ENCODE data around the gene ASPM. TPM values are rescaled to one million over a fixed set of nuclear protein-coding genes. Genes with fewer than 3 reads are reported as not detected.

ASPM gene
- total RNA-seq, 1 donor from 2014 or later, result 3.9 TPM

DNA sequence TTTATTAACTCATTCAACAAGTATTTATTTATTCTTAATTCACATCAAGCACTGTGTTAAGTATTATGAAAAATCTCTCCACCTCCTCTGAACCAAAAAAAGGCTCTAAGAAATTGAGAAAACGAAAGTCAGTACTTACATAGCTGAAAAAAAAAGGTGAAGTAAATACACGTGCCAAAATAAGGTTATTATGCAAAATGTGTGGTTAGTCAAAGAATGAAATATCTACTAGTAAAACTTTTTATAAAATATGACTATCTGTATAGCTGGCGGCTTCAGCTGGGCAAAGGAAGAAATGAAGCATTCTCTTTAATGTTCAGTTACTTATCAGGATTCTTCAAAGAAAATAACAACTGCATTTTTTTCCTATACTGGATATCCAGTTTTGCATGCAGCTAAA is 35.5 kb upstream of the ASPM start:
- Histone ChIP-seq H3K36me3 (ENCODE audit: insufficient read depth, low read length) (peaks cover 8% of the 10 kb centered on the region), H3K27me3 (ENCODE audit: insufficient read depth, low read length) (no peaks in the 10 kb centered on the region), H3K9ac (ENCODE audit: low read length) (no peak overlapping the region), H3K4me3 (ENCODE audit: insufficient read depth, low read depth, low read length) (no peak overlapping the region), H3K9me3 (ENCODE audit: insufficient read depth, low read depth, low read length) (no peaks in the 10 kb centered on the region), H4K20me1 (ENCODE audit: insufficient read depth, low read length) (no peaks in the 10 kb centered on the region), H3K27ac (ENCODE audit: low read depth, low read length) (no peak overlapping the region), H3K4me1 (ENCODE audit: insufficient read depth, low read length) (no peaks in the 10 kb centered on the region), H3K4me2 (ENCODE audit: low read length) (no peak overlapping the region), H2AFZ (ENCODE audit: low read depth, low read length) (no peak overlapping the region), H3K79me2 (ENCODE audit: insufficient read depth, low read length) (peaks cover 5% of the 10 kb centered on the region)
- H3K4me3 Mint-ChIP-seq (ENCODE audit: unreplicated experiment), result no peak overlapping the region
- DNase-seq (ENCODE audit: low read depth) (no peak), FAIRE-seq (no peak)
- H3K27me3 Mint-ChIP-seq (ENCODE audit: low read depth, unreplicated experiment), result no peaks in the 10 kb centered on the region
- H3K36me3 Mint-ChIP-seq (ENCODE audit: low read depth, unreplicated experiment), result peaks cover 8% of the 10 kb centered on the region
- no peaks in the 10 kb centered on the region for H3K9me3 Mint-ChIP-seq (ENCODE audit: unreplicated experiment)
- TF ChIP-seq, protein P1, sequence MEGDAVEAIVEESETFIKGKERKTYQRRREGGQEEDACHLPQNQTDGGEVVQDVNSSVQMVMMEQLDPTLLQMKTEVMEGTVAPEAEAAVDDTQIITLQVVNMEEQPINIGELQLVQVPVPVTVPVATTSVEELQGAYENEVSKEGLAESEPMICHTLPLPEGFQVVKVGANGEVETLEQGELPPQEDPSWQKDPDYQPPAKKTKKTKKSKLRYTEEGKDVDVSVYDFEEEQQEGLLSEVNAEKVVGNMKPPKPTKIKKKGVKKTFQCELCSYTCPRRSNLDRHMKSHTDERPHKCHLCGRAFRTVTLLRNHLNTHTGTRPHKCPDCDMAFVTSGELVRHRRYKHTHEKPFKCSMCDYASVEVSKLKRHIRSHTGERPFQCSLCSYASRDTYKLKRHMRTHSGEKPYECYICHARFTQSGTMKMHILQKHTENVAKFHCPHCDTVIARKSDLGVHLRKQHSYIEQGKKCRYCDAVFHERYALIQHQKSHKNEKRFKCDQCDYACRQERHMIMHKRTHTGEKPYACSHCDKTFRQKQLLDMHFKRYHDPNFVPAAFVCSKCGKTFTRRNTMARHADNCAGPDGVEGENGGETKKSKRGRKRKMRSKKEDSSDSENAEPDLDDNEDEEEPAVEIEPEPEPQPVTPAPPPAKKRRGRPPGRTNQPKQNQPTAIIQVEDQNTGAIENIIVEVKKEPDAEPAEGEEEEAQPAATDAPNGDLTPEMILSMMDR (IDR thresholded peaks at IDR 0.05; ENCODE audit: insufficient read depth, low read depth, low read length), result no peak
- no peak for TF ChIP-seq EZH2 (IDR thresholded peaks at IDR 0.05; ENCODE audit: insufficient read depth, low read length)
- peaks cover 2% of the 10 kb centered on the region for H3K4me1 Mint-ChIP-seq (ENCODE audit: low read depth, unreplicated experiment)
- no peak overlapping the region for H3K27ac Mint-ChIP-seq (ENCODE audit: unreplicated experiment)

DNA sequence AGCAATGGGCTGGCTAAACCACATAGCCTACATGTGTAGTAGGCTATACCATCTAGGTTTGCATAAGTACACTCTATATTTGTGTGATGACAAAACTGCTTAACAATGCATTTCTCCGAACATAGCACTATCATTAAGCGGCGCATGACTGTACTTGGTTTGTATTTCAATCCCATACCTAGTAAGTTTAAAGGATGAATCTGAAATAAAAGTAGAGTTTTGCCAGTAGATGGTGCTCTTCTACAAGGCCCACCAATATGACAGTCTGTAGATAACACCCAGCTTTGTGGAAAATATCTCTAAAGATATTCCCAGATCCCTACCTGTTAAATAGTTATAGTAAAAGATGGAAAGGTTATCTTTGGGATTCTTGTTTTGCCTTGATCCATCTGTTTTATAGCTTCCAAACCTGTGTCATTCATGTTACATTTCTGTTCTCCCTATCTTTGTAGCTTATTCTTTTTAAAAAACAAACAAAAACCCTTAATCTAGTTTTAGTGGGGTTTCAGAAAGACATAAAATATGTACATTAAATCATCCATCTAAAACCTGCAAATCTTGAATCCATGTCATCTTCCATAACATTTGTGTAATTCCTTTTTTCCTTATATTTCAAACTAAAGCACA is 33.9 kb upstream of the ASPM start:
- Mint-ChIP-seq H3K4me3 (ENCODE audit: unreplicated experiment) (no peak overlapping the region), H3K9me3 (ENCODE audit: unreplicated experiment) (no peaks in the 10 kb centered on the region), H3K4me1 (ENCODE audit: low read depth, unreplicated experiment) (peaks cover 2% of the 10 kb centered on the region), H3K27ac (ENCODE audit: unreplicated experiment) (no peak overlapping the region), H3K36me3 (ENCODE audit: low read depth, unreplicated experiment) (peaks cover 2% of the 10 kb centered on the region), H3K27me3 (ENCODE audit: low read depth, unreplicated experiment) (no peaks in the 10 kb centered on the region)
- H2AFZ ChIP-seq (ENCODE audit: low read depth, low read length), result no peak overlapping the region
- peak; percentile 59 for DNase-seq (ENCODE audit: low read depth)
- TF ChIP-seq EZH2 (IDR thresholded peaks at IDR 0.05; ENCODE audit: insufficient read depth, low read length), result no peak
- TF ChIP-seq, protein P1 (IDR thresholded peaks at IDR 0.05; ENCODE audit: insufficient read depth, low read depth, low read length), result peak; percentile 69
- H3K4me3 ChIP-seq (ENCODE audit: insufficient read depth, low read depth, low read length), result no peak overlapping the region
- no peak overlapping the region for H3K4me2 ChIP-seq (ENCODE audit: low read length)
- H4K20me1 ChIP-seq (ENCODE audit: insufficient read depth, low read length), result no peaks in the 10 kb centered on the region
- FAIRE-seq, result peak; percentile 9
- H3K36me3 ChIP-seq (ENCODE audit: insufficient read depth, low read length), result peaks cover 4% of the 10 kb centered on the region
- H3K79me2 ChIP-seq (ENCODE audit: insufficient read depth, low read length), result no peaks in the 10 kb centered on the region
- peak overlapping the region; percentile 34 for H3K27ac ChIP-seq (ENCODE audit: low read depth, low read length)
- no peaks in the 10 kb centered on the region for H3K27me3 ChIP-seq (ENCODE audit: insufficient read depth, low read length)
- no peaks in the 10 kb centered on the region for H3K9me3 ChIP-seq (ENCODE audit: insufficient read depth, low read depth, low read length)
- H3K9ac ChIP-seq (ENCODE audit: low read length), result no peak overlapping the region
- H3K4me1 ChIP-seq (ENCODE audit: insufficient read depth, low read length), result no peaks in the 10 kb centered on the region

DNA sequence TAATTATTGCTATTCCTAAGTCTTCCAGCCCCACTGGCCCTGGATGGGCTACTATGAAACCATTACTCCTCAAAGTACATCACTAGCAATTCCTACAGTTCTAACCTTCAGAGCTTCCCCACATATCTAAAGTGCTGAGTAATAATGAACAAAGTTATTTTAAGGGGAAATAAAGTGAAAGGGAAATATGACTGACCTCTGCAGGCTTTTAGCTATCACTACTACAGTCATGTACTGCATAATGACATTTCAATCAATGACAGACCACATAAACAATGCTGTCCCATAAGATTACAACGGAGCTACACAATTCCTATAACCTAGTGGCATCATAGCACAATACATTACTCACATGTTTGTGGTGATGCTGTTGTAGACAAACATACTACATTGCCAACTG is 32.5 kb upstream of the ASPM start:
- no peak overlapping the region for H2AFZ ChIP-seq (ENCODE audit: low read depth, low read length)
- no peaks in the 10 kb centered on the region for H3K79me2 ChIP-seq (ENCODE audit: insufficient read depth, low read length)
- no peaks in the 10 kb centered on the region for H4K20me1 ChIP-seq (ENCODE audit: insufficient read depth, low read length)
- no peak overlapping the region for H3K4me3 ChIP-seq (ENCODE audit: insufficient read depth, low read depth, low read length)
- FAIRE-seq (no peak), DNase-seq (ENCODE audit: low read depth) (peak; percentile 68)
- no peaks in the 10 kb centered on the region for H3K9me3 ChIP-seq (ENCODE audit: insufficient read depth, low read depth, low read length)
- peak overlapping the region; percentile 34 for H3K27ac ChIP-seq (ENCODE audit: low read depth, low read length)
- H3K36me3 ChIP-seq (ENCODE audit: insufficient read depth, low read length), result peaks cover 7% of the 10 kb centered on the region
- Mint-ChIP-seq H3K4me3 (ENCODE audit: unreplicated experiment) (no peak overlapping the region), H3K27ac (ENCODE audit: unreplicated experiment) (peak overlapping the region; percentile 81), H3K36me3 (ENCODE audit: low read depth, unreplicated experiment) (no peaks in the 10 kb centered on the region), H3K9me3 (ENCODE audit: unreplicated experiment) (no peaks in the 10 kb centered on the region), H3K4me1 (ENCODE audit: low read depth, unreplicated experiment) (peaks cover 5% of the 10 kb centered on the region), H3K27me3 (ENCODE audit: low read depth, unreplicated experiment) (no peaks in the 10 kb centered on the region)
- TF ChIP-seq, protein P1 (IDR thresholded peaks at IDR 0.05; ENCODE audit: insufficient read depth, low read depth, low read length), result no peak
- no peak for TF ChIP-seq EZH2 (IDR thresholded peaks at IDR 0.05; ENCODE audit: insufficient read depth, low read length)
- H3K9ac ChIP-seq (ENCODE audit: low read length), result no peak overlapping the region
- no peaks in the 10 kb centered on the region for H3K27me3 ChIP-seq (ENCODE audit: insufficient read depth, low read length)
- H3K4me1 ChIP-seq (ENCODE audit: insufficient read depth, low read length), result no peaks in the 10 kb centered on the region
- H3K4me2 ChIP-seq (ENCODE audit: low read length), result no peak overlapping the region
